K562 (cell line): ENCODE results near the gene GBX1. TPM values are rescaled to one million over a fixed set of nuclear protein-coding genes. Genes with fewer than 3 reads are reported as not detected.

Source experiments
- CAMTA2 ChIP-seq: fragments of 250-450 bp; sonication (Bioruptor Pico); conservative IDR thresholded peaks from 2 replicates; pipeline ENCODE4 v1.5.1; 2022
- CHD1 ChIP-seq: fragments of 200-600 bp; sonication (generic); IDR thresholded peaks from one replicate; pipeline ENCODE4 v1.6.1; 2012; ENCODE audit warnings: mild to moderate bottlenecking, moderate library complexity, low read length, inconsistent platforms
- CREM ChIP-seq: IDR thresholded peaks from 2 replicates; pipeline ENCODE4 v1.6.1; 2014; ENCODE audit warnings: antibody characterized with exemption, low read depth
- ETV6 ChIP-seq, 3 experiments: fragments of 150-350 bp in 1 of 3; sonication (generic) in 1 of 3; formaldehyde crosslinking in 1 of 3; IDR thresholded peaks; 2 replicates each; pipeline versions ENCODE4 v1.6.1 to v1.8.0; 2014 to 2022; ENCODE audit warnings: borderline replicate concordance in 2 of 3, low read depth in 2 of 3, antibody characterized with exemption in 1 of 3, low read length in 1 of 3, mild to moderate bottlenecking in 1 of 3, missing genetic modification reagents in 1 of 3
- HIVEP1 ChIP-seq: fragments of 250-450 bp; sonication (Bioruptor Pico); IDR thresholded peaks from 2 replicates; pipeline ENCODE4 v1.4.0; 2020; ENCODE audit warnings: mild to moderate bottlenecking
- HMGN3 ChIP-seq: IDR thresholded peaks from 2 replicates; pipeline ENCODE4 v1.6.1; 2011; ENCODE audit warnings: borderline replicate concordance, low read depth, mild to moderate bottlenecking, mixed read lengths, low read length; ENCODE audit not compliant: insufficient read length; ENCODE audit errors: extremely low read depth
- L3MBTL2 ChIP-seq: fragments of 450-650 bp; IDR thresholded peaks from 2 replicates; pipeline ENCODE4 v1.6.1; 2016; ENCODE audit warnings: mild to moderate bottlenecking, moderate library complexity
- MAFF ChIP-seq: IDR thresholded peaks from 2 replicates; pipeline ENCODE4 v1.6.1; 2012; ENCODE audit warnings: low read length, improper control_type of control experiment
- NR3C1 ChIP-seq: sonication (generic); formaldehyde crosslinking; IDR thresholded peaks from 2 replicates; pipeline ENCODE4 v1.8.1; 2022; ENCODE audit warnings: missing genetic modification reagents
- PHF8 ChIP-seq: fragments of 200-600 bp; sonication (generic); IDR thresholded peaks from 2 replicates; pipeline ENCODE4 v1.6.1; 2012; ENCODE audit warnings: mixed run types, mild to moderate bottlenecking, inconsistent platforms, low read length, moderate library complexity, borderline replicate concordance
- POLR3A ChIP-seq: IDR thresholded peaks from 2 replicates; pipeline ENCODE4 v1.6.1; 2011; ENCODE audit warnings: borderline replicate concordance, mild to moderate bottlenecking, moderate library complexity; ENCODE audit not compliant: insufficient read length, insufficient read depth; ENCODE audit errors: extremely low read depth
- PURB ChIP-seq: sonication (generic); formaldehyde crosslinking; IDR thresholded peaks from 2 replicates; pipeline ENCODE4 v1.9.0; 2021; ENCODE audit warnings: low read depth, mild to moderate bottlenecking, missing genetic modification reagents
- ZFP36 ChIP-seq: fragments of 150-350 bp; IDR thresholded peaks from 2 replicates; pipeline ENCODE4 v1.6.1; 2018; ENCODE audit warnings: low read length, low read depth; ENCODE audit not compliant: partially characterized antibody
- ZNF699 ChIP-seq: fragments of 250-450 bp; sonication (Bioruptor Pico); IDR thresholded peaks from 2 replicates; pipeline ENCODE4 v1.8.0; 2021; ENCODE audit warnings: mild to moderate bottlenecking, moderate library complexity; ENCODE audit not compliant: insufficient replicate concordance
- polyA plus RNA-seq, 8 experiments: library from polyadenylated mRNA; depleted of rRNA in 4 of 8; stranded (reverse) in 5 of 8; unstranded in 3 of 8; fragments of >200 nt; fragmentation: Nextera tagmentation in 2 of 8; fragmentation: Illumina TruSeq in 1 of 8; extraction: Ambion mirVana in 2 of 8; extraction: Trizol in 1 of 8; gene quantifications; 2 replicates each; pipeline versions ENCODE4 v1.2.1 to v1.2.3, GENCODE V29; 2011 to 2014; ENCODE audit warnings: inconsistent platforms in 1 of 8, missing spikeins in 1 of 8
- total RNA-seq, 7 experiments: library from RNA; depleted of rRNA in 6 of 7; stranded (reverse); fragments of >200 nt in 6 of 7; fragmentation: Illumina TruSeq in 2 of 7; extraction: Trizol in 2 of 7; gene quantifications; 2 replicates each; pipeline versions ENCODE4 v1.2.1 to v1.2.3, GENCODE V29; 2011 to 2021; ENCODE audit warnings: low replicate concordance in 1 of 7
- TF ChIP-seq, protein P1 (sequence below): IDR thresholded peaks from 2 replicates; pipeline ENCODE4 v1.6.1; 2014; ENCODE audit warnings: antibody characterized with exemption
- TF ChIP-seq, protein P2 (sequence below): sonication (generic); formaldehyde crosslinking; IDR thresholded peaks from 2 replicates; pipeline ENCODE4 v1.8.1; 2023; ENCODE audit warnings: mild to moderate bottlenecking, missing genetic modification reagents
- TF ChIP-seq, protein P3 (sequence below): fragments of 450-650 bp; IDR thresholded peaks from 2 replicates; pipeline ENCODE4 v1.6.1; 2017; ENCODE audit warnings: antibody characterized with exemption, mild to moderate bottlenecking
- TF ChIP-seq, protein P4 (sequence below): fragments of 250-450 bp; sonication (Bioruptor Pico); IDR thresholded peaks from 2 replicates; pipeline ENCODE4 v1.4.0; 2020; ENCODE audit warnings: mild to moderate bottlenecking, moderate library complexity

GBX1 gene
- total and polyA plus RNA-seq, 9 of the 15 experiments (the other 6 are each of a cell fraction or from before 2014, with no cell fraction given): not detected

DNA sequence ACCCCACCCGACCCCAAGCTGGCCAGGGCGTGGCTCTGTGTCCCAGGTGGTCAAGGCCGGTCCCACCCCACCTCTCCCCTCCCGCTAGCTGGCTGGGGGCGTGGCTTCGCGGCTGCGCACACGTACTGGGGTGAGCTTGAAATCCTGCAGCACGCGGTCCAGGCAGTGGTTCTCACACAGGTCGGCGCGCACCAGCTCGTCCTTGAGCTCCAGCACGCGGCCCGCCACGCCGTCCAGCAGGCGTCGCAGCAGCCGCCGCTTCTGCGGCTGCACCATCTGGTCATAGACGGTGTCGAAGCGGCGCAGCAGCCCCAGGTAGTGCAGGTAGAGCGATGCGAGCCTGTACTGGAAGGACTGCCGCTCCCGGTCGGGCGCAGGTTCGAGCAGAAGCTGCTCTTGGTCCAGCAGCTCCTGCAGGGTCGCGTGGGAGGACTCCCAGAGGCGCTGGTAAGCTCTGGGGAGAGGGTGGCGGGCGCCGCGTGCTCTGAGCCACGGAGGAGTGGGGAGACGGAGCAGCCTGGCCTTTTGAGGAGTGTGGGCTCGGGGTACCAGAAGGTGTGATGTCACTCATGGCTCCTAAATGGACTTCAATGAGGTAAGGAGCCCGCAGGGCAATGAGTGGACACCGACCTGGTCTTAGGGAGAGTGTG lies 37.0 kb upstream of the GBX1 start (continued):
- TF ChIP-seq, protein P1, sequence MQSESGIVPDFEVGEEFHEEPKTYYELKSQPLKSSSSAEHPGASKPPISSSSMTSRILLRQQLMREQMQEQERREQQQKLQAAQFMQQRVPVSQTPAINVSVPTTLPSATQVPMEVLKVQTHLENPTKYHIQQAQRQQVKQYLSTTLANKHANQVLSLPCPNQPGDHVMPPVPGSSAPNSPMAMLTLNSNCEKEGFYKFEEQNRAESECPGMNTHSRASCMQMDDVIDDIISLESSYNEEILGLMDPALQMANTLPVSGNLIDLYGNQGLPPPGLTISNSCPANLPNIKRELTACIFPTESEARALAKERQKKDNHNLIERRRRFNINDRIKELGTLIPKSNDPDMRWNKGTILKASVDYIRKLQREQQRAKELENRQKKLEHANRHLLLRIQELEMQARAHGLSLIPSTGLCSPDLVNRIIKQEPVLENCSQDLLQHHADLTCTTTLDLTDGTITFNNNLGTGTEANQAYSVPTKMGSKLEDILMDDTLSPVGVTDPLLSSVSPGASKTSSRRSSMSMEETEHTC: no peak
- TF ChIP-seq CAMTA2 (CRISPR knock-in tag) (no peak), NR3C1 (CRISPR knock-in tag) (peak; percentile 65; the same call in 1 of the 2 replicates), PURB (CRISPR knock-in tag) (0 out of 2 replicates have a peak, but pooled peaks have one; percentile 18), ZFP36 (no peak), PHF8 (no peak), ETV6 (IDR thresholded peaks at IDR 0.05; ENCODE audit: borderline replicate concordance in 1 of 2, low read depth in 2 of 2, low read length in 1 of 2) (no peak), ETV6 (CRISPR knock-in tag; IDR thresholded peaks at IDR 0.05; ENCODE audit: borderline replicate concordance) (peak; percentile 52; the same call in 1 of the 2 replicates), HIVEP1 (CRISPR knock-in tag) (no peak), POLR3A (no peak), CHD1 (no peak), CREM (no peak), ZNF699 (CRISPR knock-in tag) (no peak), MAFF (no peak), HMGN3 (no peak), L3MBTL2 (peak; percentile 90)
- TF ChIP-seq, protein P2, sequence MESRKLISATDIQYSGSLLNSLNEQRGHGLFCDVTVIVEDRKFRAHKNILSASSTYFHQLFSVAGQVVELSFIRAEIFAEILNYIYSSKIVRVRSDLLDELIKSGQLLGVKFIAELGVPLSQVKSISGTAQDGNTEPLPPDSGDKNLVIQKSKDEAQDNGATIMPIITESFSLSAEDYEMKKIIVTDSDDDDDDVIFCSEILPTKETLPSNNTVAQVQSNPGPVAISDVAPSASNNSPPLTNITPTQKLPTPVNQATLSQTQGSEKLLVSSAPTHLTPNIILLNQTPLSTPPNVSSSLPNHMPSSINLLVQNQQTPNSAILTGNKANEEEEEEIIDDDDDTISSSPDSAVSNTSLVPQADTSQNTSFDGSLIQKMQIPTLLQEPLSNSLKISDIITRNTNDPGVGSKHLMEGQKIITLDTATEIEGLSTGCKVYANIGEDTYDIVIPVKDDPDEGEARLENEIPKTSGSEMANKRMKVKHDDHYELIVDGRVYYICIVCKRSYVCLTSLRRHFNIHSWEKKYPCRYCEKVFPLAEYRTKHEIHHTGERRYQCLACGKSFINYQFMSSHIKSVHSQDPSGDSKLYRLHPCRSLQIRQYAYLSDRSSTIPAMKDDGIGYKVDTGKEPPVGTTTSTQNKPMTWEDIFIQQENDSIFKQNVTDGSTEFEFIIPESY: peak; percentile 66; the same call in 1 of the 2 replicates
- TF ChIP-seq, protein P3, sequence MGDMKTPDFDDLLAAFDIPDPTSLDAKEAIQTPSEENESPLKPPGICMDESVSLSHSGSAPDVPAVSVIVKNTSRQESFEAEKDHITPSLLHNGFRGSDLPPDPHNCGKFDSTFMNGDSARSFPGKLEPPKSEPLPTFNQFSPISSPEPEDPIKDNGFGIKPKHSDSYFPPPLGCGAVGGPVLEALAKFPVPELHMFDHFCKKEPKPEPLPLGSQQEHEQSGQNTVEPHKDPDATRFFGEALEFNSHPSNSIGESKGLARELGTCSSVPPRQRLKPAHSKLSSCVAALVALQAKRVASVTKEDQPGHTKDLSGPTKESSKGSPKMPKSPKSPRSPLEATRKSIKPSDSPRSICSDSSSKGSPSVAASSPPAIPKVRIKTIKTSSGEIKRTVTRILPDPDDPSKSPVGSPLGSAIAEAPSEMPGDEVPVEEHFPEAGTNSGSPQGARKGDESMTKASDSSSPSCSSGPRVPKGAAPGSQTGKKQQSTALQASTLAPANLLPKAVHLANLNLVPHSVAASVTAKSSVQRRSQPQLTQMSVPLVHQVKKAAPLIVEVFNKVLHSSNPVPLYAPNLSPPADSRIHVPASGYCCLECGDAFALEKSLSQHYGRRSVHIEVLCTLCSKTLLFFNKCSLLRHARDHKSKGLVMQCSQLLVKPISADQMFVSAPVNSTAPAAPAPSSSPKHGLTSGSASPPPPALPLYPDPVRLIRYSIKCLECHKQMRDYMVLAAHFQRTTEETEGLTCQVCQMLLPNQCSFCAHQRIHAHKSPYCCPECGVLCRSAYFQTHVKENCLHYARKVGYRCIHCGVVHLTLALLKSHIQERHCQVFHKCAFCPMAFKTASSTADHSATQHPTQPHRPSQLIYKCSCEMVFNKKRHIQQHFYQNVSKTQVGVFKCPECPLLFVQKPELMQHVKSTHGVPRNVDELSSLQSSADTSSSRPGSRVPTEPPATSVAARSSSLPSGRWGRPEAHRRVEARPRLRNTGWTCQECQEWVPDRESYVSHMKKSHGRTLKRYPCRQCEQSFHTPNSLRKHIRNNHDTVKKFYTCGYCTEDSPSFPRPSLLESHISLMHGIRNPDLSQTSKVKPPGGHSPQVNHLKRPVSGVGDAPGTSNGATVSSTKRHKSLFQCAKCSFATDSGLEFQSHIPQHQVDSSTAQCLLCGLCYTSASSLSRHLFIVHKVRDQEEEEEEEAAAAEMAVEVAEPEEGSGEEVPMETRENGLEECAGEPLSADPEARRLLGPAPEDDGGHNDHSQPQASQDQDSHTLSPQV: no peak
- TF ChIP-seq, protein P4, sequence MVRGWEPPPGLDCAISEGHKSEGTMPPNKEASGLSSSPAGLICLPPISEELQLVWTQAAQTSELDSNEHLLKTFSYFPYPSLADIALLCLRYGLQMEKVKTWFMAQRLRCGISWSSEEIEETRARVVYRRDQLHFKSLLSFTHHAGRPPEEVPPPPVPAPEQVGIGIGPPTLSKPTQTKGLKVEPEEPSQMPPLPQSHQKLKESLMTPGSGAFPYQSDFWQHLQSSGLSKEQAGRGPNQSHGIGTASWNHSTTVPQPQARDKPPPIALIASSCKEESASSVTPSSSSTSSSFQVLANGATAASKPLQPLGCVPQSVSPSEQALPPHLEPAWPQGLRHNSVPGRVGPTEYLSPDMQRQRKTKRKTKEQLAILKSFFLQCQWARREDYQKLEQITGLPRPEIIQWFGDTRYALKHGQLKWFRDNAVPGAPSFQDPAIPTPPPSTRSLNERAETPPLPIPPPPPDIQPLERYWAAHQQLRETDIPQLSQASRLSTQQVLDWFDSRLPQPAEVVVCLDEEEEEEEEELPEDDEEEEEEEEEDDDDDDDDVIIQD: no peak
